IMR-90 (cell line): ENCODE data around the gene ACADS.

Experiments used
- CHD1 ChIP-seq: IDR thresholded peaks from 2 replicates; pipeline ENCODE4 v1.6.1; 2012; ENCODE audit warnings: low read depth, low read length, improper control_type of control experiment
- MXI1 ChIP-seq: IDR thresholded peaks from 2 replicates; pipeline ENCODE4 v1.6.1; 2012; ENCODE audit warnings: low read depth, mild to moderate bottlenecking, low read length, moderate library complexity, borderline replicate concordance
- POLR2A ChIP-seq: IDR thresholded peaks from 2 replicates; pipeline ENCODE4 v1.6.1; 2012; ENCODE audit warnings: mild to moderate bottlenecking, low read depth, low read length
- TF ChIP-seq, protein P1 (sequence below): conservative IDR thresholded peaks from 2 replicates; pipeline ENCODE4 v1.5.1; 2012; ENCODE audit warnings: mild to moderate bottlenecking, low read depth, low read length, improper control_type of control experiment
- TF ChIP-seq, protein P2 (sequence below): fragments of 150-350 bp; IDR thresholded peaks from 2 replicates; pipeline ENCODE4 v1.6.1; 2017; ENCODE audit warnings: mild to moderate bottlenecking, antibody characterized with exemption, low read length, low read depth

DNA sequence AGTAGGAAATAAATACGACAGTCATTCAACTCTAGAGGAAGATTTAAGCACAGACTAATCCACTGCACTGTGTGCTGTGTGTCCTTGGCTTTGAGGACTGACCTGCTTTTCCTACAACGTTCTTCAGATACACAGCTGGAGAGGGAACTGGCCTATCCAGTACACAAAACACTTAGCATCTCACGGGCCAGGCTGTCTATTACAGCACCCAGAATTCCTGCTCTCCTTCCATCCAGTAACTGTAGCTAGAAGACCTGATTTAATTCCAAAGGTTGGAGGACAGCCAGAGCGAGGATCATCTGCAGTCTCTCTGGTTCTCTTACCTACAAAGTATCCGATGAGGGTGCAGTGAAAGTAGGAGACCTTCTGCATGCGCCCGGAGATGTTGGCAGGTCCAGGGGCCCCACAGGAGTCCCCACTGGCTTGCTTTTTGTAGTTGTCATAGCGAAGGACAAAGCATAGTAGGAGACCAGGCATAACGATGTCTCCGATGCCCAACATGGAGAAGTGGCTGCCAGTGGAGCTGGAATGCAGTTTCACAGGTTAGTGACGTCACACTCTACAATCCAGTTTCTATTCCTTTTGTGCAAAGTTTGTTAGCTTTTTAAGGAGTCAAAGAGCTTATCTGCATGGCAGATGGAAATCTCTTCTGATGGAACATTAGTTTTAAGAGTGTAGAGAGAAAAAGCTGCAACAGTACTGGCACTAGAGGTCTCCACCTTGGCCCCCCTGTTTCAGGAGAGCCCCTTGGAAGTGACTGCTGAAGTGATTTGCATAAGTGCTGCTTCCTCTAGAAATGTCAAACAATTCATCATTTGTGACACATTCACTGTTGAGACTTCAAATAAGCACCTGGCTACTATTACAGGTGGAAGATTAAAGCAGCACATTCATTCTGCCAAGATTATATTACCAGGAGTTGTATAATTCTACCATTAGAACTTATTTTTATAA is 41.7 kb downstream of the ACADS start:
- TF ChIP-seq CHD1 (no peak), MXI1 (no peak), POLR2A (no peak)
- TF ChIP-seq, protein P1, sequence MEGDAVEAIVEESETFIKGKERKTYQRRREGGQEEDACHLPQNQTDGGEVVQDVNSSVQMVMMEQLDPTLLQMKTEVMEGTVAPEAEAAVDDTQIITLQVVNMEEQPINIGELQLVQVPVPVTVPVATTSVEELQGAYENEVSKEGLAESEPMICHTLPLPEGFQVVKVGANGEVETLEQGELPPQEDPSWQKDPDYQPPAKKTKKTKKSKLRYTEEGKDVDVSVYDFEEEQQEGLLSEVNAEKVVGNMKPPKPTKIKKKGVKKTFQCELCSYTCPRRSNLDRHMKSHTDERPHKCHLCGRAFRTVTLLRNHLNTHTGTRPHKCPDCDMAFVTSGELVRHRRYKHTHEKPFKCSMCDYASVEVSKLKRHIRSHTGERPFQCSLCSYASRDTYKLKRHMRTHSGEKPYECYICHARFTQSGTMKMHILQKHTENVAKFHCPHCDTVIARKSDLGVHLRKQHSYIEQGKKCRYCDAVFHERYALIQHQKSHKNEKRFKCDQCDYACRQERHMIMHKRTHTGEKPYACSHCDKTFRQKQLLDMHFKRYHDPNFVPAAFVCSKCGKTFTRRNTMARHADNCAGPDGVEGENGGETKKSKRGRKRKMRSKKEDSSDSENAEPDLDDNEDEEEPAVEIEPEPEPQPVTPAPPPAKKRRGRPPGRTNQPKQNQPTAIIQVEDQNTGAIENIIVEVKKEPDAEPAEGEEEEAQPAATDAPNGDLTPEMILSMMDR: no peak
- TF ChIP-seq, protein P2, sequence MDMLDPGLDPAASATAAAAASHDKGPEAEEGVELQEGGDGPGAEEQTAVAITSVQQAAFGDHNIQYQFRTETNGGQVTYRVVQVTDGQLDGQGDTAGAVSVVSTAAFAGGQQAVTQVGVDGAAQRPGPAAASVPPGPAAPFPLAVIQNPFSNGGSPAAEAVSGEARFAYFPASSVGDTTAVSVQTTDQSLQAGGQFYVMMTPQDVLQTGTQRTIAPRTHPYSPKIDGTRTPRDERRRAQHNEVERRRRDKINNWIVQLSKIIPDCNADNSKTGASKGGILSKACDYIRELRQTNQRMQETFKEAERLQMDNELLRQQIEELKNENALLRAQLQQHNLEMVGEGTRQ: no peak
